C4-2B (cell line): ENCODE data around the gene PRKG2.

Experiments used
- ZFX ChIP-seq: fragments of 450-650 bp; IDR thresholded peaks from 2 replicates; pipeline ENCODE4 v1.6.1; 2017
- TF ChIP-seq, protein P1 (sequence below): fragments of 450-650 bp; conservative IDR thresholded peaks from 2 replicates; pipeline ENCODE4 v1.5.1; 2017; ENCODE audit warnings: mild to moderate bottlenecking

DNA sequence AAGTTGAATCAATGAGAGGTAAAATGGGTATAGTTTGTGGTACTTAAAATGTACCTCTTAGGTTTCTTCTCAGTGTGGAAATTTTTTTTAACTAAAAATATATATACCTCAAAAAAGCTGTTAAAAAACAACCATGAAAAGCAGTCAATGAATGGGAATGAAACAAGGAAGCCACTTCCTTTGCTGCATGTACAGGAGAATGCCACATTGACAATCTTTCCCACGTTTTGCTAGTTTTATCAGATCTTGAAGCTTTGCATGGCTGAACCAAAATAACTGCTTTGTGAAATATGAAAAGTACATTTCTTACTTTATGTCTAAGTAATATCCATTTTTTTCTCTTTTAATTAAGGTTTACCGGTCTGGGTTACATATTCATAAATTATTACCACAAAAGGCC is 71.8 kb downstream of the PRKG2 start:
- TF ChIP-seq, protein P1, sequence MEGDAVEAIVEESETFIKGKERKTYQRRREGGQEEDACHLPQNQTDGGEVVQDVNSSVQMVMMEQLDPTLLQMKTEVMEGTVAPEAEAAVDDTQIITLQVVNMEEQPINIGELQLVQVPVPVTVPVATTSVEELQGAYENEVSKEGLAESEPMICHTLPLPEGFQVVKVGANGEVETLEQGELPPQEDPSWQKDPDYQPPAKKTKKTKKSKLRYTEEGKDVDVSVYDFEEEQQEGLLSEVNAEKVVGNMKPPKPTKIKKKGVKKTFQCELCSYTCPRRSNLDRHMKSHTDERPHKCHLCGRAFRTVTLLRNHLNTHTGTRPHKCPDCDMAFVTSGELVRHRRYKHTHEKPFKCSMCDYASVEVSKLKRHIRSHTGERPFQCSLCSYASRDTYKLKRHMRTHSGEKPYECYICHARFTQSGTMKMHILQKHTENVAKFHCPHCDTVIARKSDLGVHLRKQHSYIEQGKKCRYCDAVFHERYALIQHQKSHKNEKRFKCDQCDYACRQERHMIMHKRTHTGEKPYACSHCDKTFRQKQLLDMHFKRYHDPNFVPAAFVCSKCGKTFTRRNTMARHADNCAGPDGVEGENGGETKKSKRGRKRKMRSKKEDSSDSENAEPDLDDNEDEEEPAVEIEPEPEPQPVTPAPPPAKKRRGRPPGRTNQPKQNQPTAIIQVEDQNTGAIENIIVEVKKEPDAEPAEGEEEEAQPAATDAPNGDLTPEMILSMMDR = no peak
- TF ChIP-seq ZFX = no peak
